ENCODE data around the gene FIBIN. TPM values are rescaled to one million over a fixed set of nuclear protein-coding genes. Genes with fewer than 3 reads are reported as not detected.

The FIBIN gene
- 100 to 1,000 TPM in 1 of 6 experiments, 10 to 100 TPM in 5; 38.9 to 101 (median 40.4) TPM for total RNA-seq (2021; fragmentation: NEBNext Ultra II Directional; extraction: Animal tissue kit (Norgen Biotek cat#: 25700))
- long read RNA-seq, transcript FIBIN-201 (1 exons, 1,938 nt) = major isoform, 146 of 146 reads
- long read RNA-seq, partial matches to known transcripts = 0 of 146 reads
- long read RNA-seq, other reads (novel, unspliced or antisense) = 0 of 146 reads

DNA sequence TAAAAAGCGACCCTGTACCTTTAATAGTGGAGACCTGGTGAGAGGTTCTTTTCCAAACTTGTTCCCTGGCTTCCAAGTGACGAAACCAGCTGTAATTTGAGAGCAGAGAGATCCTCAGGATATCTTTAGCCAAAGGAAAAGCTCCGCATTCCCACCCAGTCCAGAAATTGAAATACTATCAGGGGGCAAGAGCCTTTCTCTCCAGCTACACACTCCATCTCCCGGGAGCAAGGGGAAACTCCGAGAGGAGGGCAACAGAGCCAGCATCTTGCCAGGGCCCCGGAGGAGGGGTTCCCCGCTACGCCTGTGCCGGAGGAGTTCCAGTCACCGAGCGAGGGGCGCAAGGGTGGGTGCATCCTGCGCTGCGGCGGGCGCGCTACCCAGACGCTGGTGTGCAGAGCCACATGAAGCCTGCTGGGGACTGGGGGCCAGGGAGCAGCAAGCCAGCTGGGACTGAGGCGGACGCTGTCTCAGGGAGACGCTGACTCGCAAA lies at the start of gene FIBIN:
Gene FIBIN (plus strand): TSS at position 148 of the 493 bp plus-strand sequence. CDS start 415 bp downstream, outside the sequence.
- peak; percentile 63 for DNase-seq
- peak within 1 kb of the TSS; percentile 95 for H3K4me3 Mint-ChIP-seq
- H3K9me3 Mint-ChIP-seq = no peaks in the 10 kb centered on the region
- peaks cover 62% of the 10 kb centered on the region for H3K4me1 Mint-ChIP-seq (ENCODE audit: low read depth)
- TF ChIP-seq, protein P1, sequence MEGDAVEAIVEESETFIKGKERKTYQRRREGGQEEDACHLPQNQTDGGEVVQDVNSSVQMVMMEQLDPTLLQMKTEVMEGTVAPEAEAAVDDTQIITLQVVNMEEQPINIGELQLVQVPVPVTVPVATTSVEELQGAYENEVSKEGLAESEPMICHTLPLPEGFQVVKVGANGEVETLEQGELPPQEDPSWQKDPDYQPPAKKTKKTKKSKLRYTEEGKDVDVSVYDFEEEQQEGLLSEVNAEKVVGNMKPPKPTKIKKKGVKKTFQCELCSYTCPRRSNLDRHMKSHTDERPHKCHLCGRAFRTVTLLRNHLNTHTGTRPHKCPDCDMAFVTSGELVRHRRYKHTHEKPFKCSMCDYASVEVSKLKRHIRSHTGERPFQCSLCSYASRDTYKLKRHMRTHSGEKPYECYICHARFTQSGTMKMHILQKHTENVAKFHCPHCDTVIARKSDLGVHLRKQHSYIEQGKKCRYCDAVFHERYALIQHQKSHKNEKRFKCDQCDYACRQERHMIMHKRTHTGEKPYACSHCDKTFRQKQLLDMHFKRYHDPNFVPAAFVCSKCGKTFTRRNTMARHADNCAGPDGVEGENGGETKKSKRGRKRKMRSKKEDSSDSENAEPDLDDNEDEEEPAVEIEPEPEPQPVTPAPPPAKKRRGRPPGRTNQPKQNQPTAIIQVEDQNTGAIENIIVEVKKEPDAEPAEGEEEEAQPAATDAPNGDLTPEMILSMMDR (IDR thresholded peaks at IDR 0.05) = no peak
- no peaks in the 10 kb centered on the region for H3K27me3 Mint-ChIP-seq (ENCODE audit: insufficient read depth)
- peak within 1 kb of the TSS; percentile 87 for H3K27ac Mint-ChIP-seq
- H3K36me3 Mint-ChIP-seq (ENCODE audit: low read depth) = 0 out of 2 replicates have a peak, but pooled peaks cover 10% of the 10 kb centered on the region

GRCh38 chr11:26944866-26945664 lies 48.8 kb upstream of the FIBIN start:
- H3K4me3 Mint-ChIP-seq = peak overlapping the region; percentile 67
- no peaks in the 10 kb centered on the region for H3K9me3 Mint-ChIP-seq
- H3K27ac Mint-ChIP-seq = peak overlapping the region; percentile 85
- DNase-seq = peak; percentile 74
- peaks cover 8% of the 10 kb centered on the region; the same call in 1 of the 2 replicates for H3K36me3 Mint-ChIP-seq (ENCODE audit: low read depth)
- TF ChIP-seq, protein P1 (IDR thresholded peaks at IDR 0.05) = no peak
- H3K4me1 Mint-ChIP-seq (ENCODE audit: low read depth) = peaks cover 66% of the 10 kb centered on the region
- H3K27me3 Mint-ChIP-seq (ENCODE audit: insufficient read depth) = no peaks in the 10 kb centered on the region

GRCh38 chr11:26946257-26946716 lies 47.6 kb upstream of the FIBIN start:
- Mint-ChIP-seq H3K9me3 (no peaks in the 10 kb centered on the region), H3K4me3 (peak overlapping the region; percentile 29), H3K4me1 (ENCODE audit: low read depth) (peaks cover 78% of the 10 kb centered on the region), H3K36me3 (ENCODE audit: low read depth) (peaks cover 7% of the 10 kb centered on the region; the same call in 1 of the 2 replicates), H3K27me3 (ENCODE audit: insufficient read depth) (no peaks in the 10 kb centered on the region), H3K27ac (peak overlapping the region; percentile 85)
- TF ChIP-seq, protein P1 (IDR thresholded peaks at IDR 0.05) = no peak
- peak; percentile 65 for DNase-seq

DNA sequence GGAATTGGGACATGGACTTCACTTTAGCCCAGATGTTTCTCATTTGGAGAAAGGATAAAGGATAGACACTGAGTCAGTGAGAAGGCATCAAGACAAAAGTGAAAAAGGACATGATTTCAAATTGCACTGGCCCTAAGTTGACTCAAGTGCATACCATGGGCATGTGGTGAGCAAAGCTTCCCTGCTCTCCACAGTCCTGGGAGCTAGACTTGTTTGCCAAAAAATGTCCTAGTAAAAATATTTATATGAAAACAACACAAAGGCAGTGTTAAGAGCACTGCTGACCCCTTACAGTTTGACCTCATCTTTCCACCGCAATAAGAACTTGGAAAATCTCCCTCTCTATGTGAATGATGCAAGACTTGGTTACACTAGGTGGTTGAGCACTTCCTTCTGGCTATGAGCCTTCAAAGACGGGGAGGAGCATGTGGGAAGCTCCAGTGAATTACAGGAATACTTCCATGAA lies 46.5 kb upstream of the FIBIN start:
- DNase-seq = peak; percentile 100
- Mint-ChIP-seq H3K9me3 (no peaks in the 10 kb centered on the region), H3K4me3 (peak overlapping the region; percentile 67), H3K4me1 (ENCODE audit: low read depth) (peaks cover 89% of the 10 kb centered on the region), H3K36me3 (ENCODE audit: low read depth) (no peaks in the 10 kb centered on the region; the same call in 1 of the 2 replicates), H3K27me3 (ENCODE audit: insufficient read depth) (no peaks in the 10 kb centered on the region), H3K27ac (peak overlapping the region; percentile 85)
- TF ChIP-seq, protein P1 (IDR thresholded peaks at IDR 0.05) = no peak

DNA sequence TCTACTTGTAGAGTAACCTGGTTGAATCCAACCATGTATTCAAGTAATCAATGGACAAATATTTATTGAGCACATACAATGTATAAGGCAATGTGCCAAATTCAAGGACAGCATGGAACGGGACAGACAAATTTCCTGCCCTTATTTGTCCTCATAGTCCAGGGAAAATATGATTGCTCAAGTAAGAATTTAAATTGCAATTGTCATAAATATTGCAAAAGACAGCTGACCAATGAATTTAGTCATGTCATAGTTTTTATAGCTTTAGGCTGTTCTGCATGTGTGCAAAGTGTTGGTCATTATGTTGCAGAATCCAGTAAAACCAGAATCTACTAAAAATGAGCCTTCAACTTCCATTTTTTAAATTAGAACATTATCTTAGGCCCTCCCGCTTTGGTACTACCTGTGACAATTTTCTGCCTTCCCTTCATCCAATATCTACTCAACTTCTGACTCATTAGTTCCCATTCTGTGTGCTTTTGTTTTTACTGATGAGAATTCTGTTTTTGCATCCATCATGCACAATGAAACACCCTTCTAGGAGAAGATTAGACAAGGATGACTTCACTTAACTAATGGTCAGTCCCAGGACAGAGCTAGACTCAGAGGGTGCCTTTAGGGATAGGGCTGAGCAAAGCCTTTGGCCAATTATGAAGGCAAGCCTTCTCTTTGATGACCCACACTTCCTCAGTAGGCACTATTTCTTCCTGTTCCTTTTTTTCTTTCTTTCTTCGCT lies 45.8 kb upstream of the FIBIN start:
- peak; percentile 52 for DNase-seq
- peaks cover 95% of the 10 kb centered on the region for H3K4me1 Mint-ChIP-seq (ENCODE audit: low read depth)
- H3K4me3 Mint-ChIP-seq = peak overlapping the region; percentile 67
- H3K27me3 Mint-ChIP-seq (ENCODE audit: insufficient read depth) = no peaks in the 10 kb centered on the region
- peak overlapping the region; percentile 85 for H3K27ac Mint-ChIP-seq
- TF ChIP-seq, protein P1 (IDR thresholded peaks at IDR 0.05) = no peak
- no peaks in the 10 kb centered on the region for H3K9me3 Mint-ChIP-seq
- H3K36me3 Mint-ChIP-seq (ENCODE audit: low read depth) = no peaks in the 10 kb centered on the region

Data from HFFc6 (cell line).